NOMO-1 (cell line): ENCODE data around the gene PALLD.

ENCODE experiments used
- DNase-seq, 2 experiments: peaks; one replicate each; lab custom pipeline; 2025; ENCODE audit not compliant: unreplicated experiment in 2 of 2; lab: John Stamatoyannopoulos, UW

PALLD gene

GRCh38 chr4:168553714-168554370, 57.0 kb downstream of the PALLD start:
- DNase-seq, result no peak

- no peak for DNase-seq
Measured at GRCh38 chr4:168555437-168555836, 58.6 kb downstream of the PALLD start.

- no peak for DNase-seq
Measured at GRCh38 chr4:168557658-168558057, 60.8 kb downstream of the PALLD start.

- DNase-seq, result no peak
Measured at GRCh38 chr4:168558599-168558998, 61.7 kb downstream of the PALLD start.

GRCh38 chr4:168560184-168561180, 63.6 kb downstream of the PALLD start:
- no peak for DNase-seq

GRCh38 chr4:168562041-168562571, 65.3 kb downstream of the PALLD start:
- no peak for DNase-seq

- no peak for DNase-seq
Measured at GRCh38 chr4:168564023-168564422, 67.2 kb downstream of the PALLD start.

- no peak for DNase-seq
Measured at GRCh38 chr4:168565130-168565529, 68.3 kb downstream of the PALLD start.

- DNase-seq, result no peak
Measured at GRCh38 chr4:168566726-168567125, 69.9 kb downstream of the PALLD start.

GRCh38 chr4:168569066-168569930, 72.4 kb downstream of the PALLD start:
- DNase-seq, result no peak

- no peak for DNase-seq
Measured at GRCh38 chr4:168569931-168570276, 73.1 kb downstream of the PALLD start.

GRCh38 chr4:168570466-168570865, 73.6 kb downstream of the PALLD start:
- DNase-seq, result no peak

GRCh38 chr4:168572002-168572401, 75.2 kb downstream of the PALLD start:
- DNase-seq, result no peak

GRCh38 chr4:168573870-168574269, 77.0 kb downstream of the PALLD start:
- DNase-seq, result no peak

GRCh38 chr4:168574581-168575295, 77.9 kb downstream of the PALLD start:
- no peak for DNase-seq

- DNase-seq, result no peak
Measured at GRCh38 chr4:168575473-168575872, 78.6 kb downstream of the PALLD start.

- DNase-seq, result no peak
Measured at GRCh38 chr4:168577624-168578023, 80.8 kb downstream of the PALLD start.

GRCh38 chr4:168580228-168580627, 83.4 kb downstream of the PALLD start:
- DNase-seq, result no peak

- no peak for DNase-seq
Measured at GRCh38 chr4:168584321-168584771, 87.5 kb downstream of the PALLD start.
